ENCODE data around the gene EFHD2.
"Not testable (repeated sequence)": the region's sequence is repeated elsewhere in the genome, so short reads cannot be mapped to it uniquely, and the experiment has no call there.

The EFHD2 gene

GRCh38 chr1:15388201-15388880 is 21.3 kb upstream of the EFHD2 start:
- DNase-seq (ENCODE audit: low spot score), result no peak

GRCh38 chr1:15389828-15390227 is 19.9 kb upstream of the EFHD2 start:
- not testable (repeated sequence) for DNase-seq (ENCODE audit: low spot score)

- no peak for DNase-seq (ENCODE audit: low spot score)
Observed at GRCh38 chr1:15390667-15391066, 19.0 kb upstream of the EFHD2 start.

- DNase-seq (ENCODE audit: low spot score), result no peak
Observed at GRCh38 chr1:15391366-15391765, 18.3 kb upstream of the EFHD2 start.

GRCh38 chr1:15393475-15394257 is 16.0 kb upstream of the EFHD2 start:
- DNase-seq (ENCODE audit: low spot score), result no peak

GRCh38 chr1:15394258-15394690 is 15.4 kb upstream of the EFHD2 start:
- no peak for DNase-seq (ENCODE audit: low spot score)

GRCh38 chr1:15397236-15397635 is 12.5 kb upstream of the EFHD2 start:
- DNase-seq (ENCODE audit: low spot score), result no peak

GRCh38 chr1:15399710-15400109 is 10.0 kb upstream of the EFHD2 start:
- no peak for DNase-seq (ENCODE audit: low spot score)

- no peak for DNase-seq (ENCODE audit: low spot score)
Observed at GRCh38 chr1:15400627-15401026, 9.1 kb upstream of the EFHD2 start.

- no peak for DNase-seq (ENCODE audit: low spot score)
Observed at GRCh38 chr1:15401391-15402055, 8.2 kb upstream of the EFHD2 start.

- no peak for DNase-seq (ENCODE audit: low spot score)
Observed at GRCh38 chr1:15402809-15403450, 6.8 kb upstream of the EFHD2 start.

- DNase-seq (ENCODE audit: low spot score), result no peak
Observed at GRCh38 chr1:15403962-15404580, 5.6 kb upstream of the EFHD2 start.

- DNase-seq (ENCODE audit: low spot score), result no peak
Observed at GRCh38 chr1:15405106-15405850, 4.4 kb upstream of the EFHD2 start.

GRCh38 chr1:15406614-15407559 is 2.8 kb upstream of the EFHD2 start:
- peak; percentile 84 for DNase-seq (ENCODE audit: low spot score)

- no peak for DNase-seq (ENCODE audit: low spot score)
Observed at GRCh38 chr1:15407580-15407979, 2.1 kb upstream of the EFHD2 start.

- no peak for DNase-seq (ENCODE audit: low spot score)
Observed at GRCh38 chr1:15408890-15409387, 749 bp upstream of the EFHD2 start.

- DNase-seq (ENCODE audit: low spot score), result no peak
Observed at GRCh38 chr1:15410223-15410883, 665 bp downstream of the EFHD2 start.

GRCh38 chr1:15410884-15411245 is 1.2 kb downstream of the EFHD2 start:
- no peak for DNase-seq (ENCODE audit: low spot score)

- no peak for DNase-seq (ENCODE audit: low spot score)
Observed at GRCh38 chr1:15411593-15412137, 2.0 kb downstream of the EFHD2 start.
